WTC11 (cell line): ENCODE data around the gene CCDC87. TPM values are rescaled to one million over a fixed set of nuclear protein-coding genes. Genes with fewer than 3 reads are reported as not detected.

Experiments
- ATAC-seq: fragments of 200-7000 bp; cut with Tn5 transposase; 2 replicates; pipeline ENCODE4 v1.10.0; 2021; ENCODE audit warnings: mild to moderate bottlenecking, moderate library complexity
- CTCF ChIA-PET: fragments of 300-600 bp; sonication (Branson Sonifier 250); formaldehyde crosslinking; loops from one replicate; lab custom pipeline; 2021; ENCODE audit warnings: antibody characterized with exemption; lab: Charles Lee
- POLR2A ChIA-PET: fragments of 350-600 bp; sonication (Branson Sonifier 250); formaldehyde crosslinking; loops from one replicate; lab custom pipeline; 2021; ENCODE audit warnings: antibody characterized with exemption; lab: Charles Lee
- DNase-seq: peaks from one replicate; pipeline ENCODE4 v3.0.0; 2021; ENCODE audit warnings: low spot score
- H3K27ac Mint-ChIP-seq: 2 replicates; pipeline ENCODE4 v1.8.0; 2021; ENCODE audit warnings: mixed read lengths
- H3K27me3 Mint-ChIP-seq: 2 replicates; pipeline ENCODE4 v1.8.0; 2021; ENCODE audit warnings: low read depth, mild to moderate bottlenecking, moderate library complexity, mixed read lengths
- H3K36me3 Mint-ChIP-seq: 2 replicates; pipeline ENCODE4 v1.8.0; 2021; ENCODE audit warnings: mixed read lengths
- H3K4me1 Mint-ChIP-seq: 2 replicates; pipeline ENCODE4 v1.8.0; 2022; ENCODE audit warnings: mixed read lengths
- H3K4me3 Mint-ChIP-seq: 2 replicates; pipeline ENCODE4 v1.8.0; 2021; ENCODE audit warnings: mild to moderate bottlenecking, moderate library complexity, mixed read lengths
- H3K9me3 Mint-ChIP-seq: 2 replicates; pipeline ENCODE4 v1.8.0; 2021; ENCODE audit warnings: mixed read lengths
- FOXJ3 ChIP-seq: sonication (generic); formaldehyde crosslinking; IDR thresholded peaks from 2 replicates; pipeline ENCODE4 v1.9.0; 2021; ENCODE audit warnings: missing genetic modification reagents, mild to moderate bottlenecking, borderline replicate concordance
- MXD4 ChIP-seq: fragments of 250-450 bp; sonication (Bioruptor Pico); IDR thresholded peaks from 2 replicates; pipeline ENCODE4 v1.8.0; 2021; ENCODE audit warnings: mild to moderate bottlenecking, moderate library complexity, borderline replicate concordance
- NFE2L1 ChIP-seq: sonication (generic); formaldehyde crosslinking; IDR thresholded peaks from 2 replicates; pipeline ENCODE4 v1.8.1; 2023; ENCODE audit warnings: missing genetic modification reagents
- SP1 ChIP-seq: sonication (generic); formaldehyde crosslinking; conservative IDR thresholded peaks from 2 replicates; pipeline ENCODE4 v1.8.1; 2022; ENCODE audit warnings: missing genetic modification reagents
- ZNF232 ChIP-seq: sonication (generic); formaldehyde crosslinking; IDR thresholded peaks from 2 replicates; pipeline ENCODE4 v1.8.0; 2022; ENCODE audit warnings: mild to moderate bottlenecking, missing genetic modification reagents
- ZNF263 ChIP-seq: sonication (generic); formaldehyde crosslinking; IDR thresholded peaks from 2 replicates; pipeline ENCODE4 v1.8.1; 2022; ENCODE audit warnings: low read depth, mild to moderate bottlenecking, moderate library complexity, missing genetic modification reagents
- ZNF317 ChIP-seq: sonication (generic); formaldehyde crosslinking; IDR thresholded peaks from 2 replicates; pipeline ENCODE4 v1.8.1; 2023; ENCODE audit warnings: low read depth, mild to moderate bottlenecking, moderate library complexity, missing genetic modification reagents, borderline replicate concordance
- ZNF671 ChIP-seq: fragments of 250-450 bp; sonication (Bioruptor Pico); IDR thresholded peaks from 2 replicates; pipeline ENCODE4 v1.8.0; 2021; ENCODE audit warnings: mild to moderate bottlenecking
- total RNA-seq: library from RNA; stranded (reverse); gene quantifications from 3 replicates; pipeline ENCODE4 v1.2.3, GENCODE V29; 2021
- TF ChIP-seq, protein P1 (sequence below): sonication (generic); formaldehyde crosslinking; IDR thresholded peaks from 2 replicates; pipeline ENCODE4 v1.8.1; 2023; ENCODE audit warnings: mild to moderate bottlenecking, missing genetic modification reagents, borderline replicate concordance
- TF ChIP-seq, protein P2 (sequence below): sonication (generic); formaldehyde crosslinking; IDR thresholded peaks from 2 replicates; pipeline ENCODE4 v1.8.1; 2023; ENCODE audit warnings: mild to moderate bottlenecking, missing genetic modification reagents
- TF ChIP-seq, protein P3 (sequence below): fragments of 200-600 bp; IDR thresholded peaks from 2 replicates; pipeline ENCODE4 v1.8.0; 2022; ENCODE audit warnings: antibody characterized with exemption
- TF ChIP-seq, protein P4 (sequence below): sonication (generic); formaldehyde crosslinking; IDR thresholded peaks from 2 replicates; pipeline ENCODE4 v1.8.1; 2022; ENCODE audit warnings: low read depth, missing genetic modification reagents, borderline replicate concordance
- TF ChIP-seq, protein P5 (sequence below): fragments of 250-450 bp; sonication (Bioruptor Pico); IDR thresholded peaks from 2 replicates; pipeline ENCODE4 v1.9.0; 2021; ENCODE audit warnings: mild to moderate bottlenecking, borderline replicate concordance
- TF ChIP-seq, protein P6 (sequence below): sonication (generic); formaldehyde crosslinking; IDR thresholded peaks from 2 replicates; pipeline ENCODE4 v1.8.1; 2023; ENCODE audit warnings: mild to moderate bottlenecking, moderate library complexity, missing genetic modification reagents
- TF ChIP-seq, protein P7 (sequence below): sonication (generic); formaldehyde crosslinking; IDR thresholded peaks from 2 replicates; pipeline ENCODE4 v1.8.1; 2023; ENCODE audit warnings: mild to moderate bottlenecking, missing genetic modification reagents, moderate library complexity

CCDC87 gene
- total RNA-seq, 1 experiment from 2014 or later: 0.85 TPM

DNA sequence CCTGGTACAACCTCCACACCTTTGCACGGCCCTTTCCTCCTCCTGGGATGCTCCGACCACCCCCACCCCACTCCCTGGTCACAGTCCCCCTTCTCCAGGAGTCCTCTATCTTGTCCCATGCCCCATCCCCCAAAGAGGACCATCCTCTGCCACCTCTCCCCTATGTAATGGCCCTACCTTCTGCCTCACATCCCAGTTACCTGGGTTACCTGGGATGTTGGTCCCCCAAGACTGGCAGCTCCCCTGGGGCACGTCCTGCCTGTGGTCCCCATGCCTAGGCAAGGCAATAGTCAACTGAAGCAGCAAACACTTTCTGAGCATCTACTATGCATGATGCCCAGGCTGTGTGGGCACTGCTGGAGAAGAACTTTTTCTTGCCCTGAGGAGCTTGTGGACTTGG lies 37.4 kb downstream of the CCDC87 start:
- POLR2A ChIA-PET: no interaction called here
- H3K4me3 Mint-ChIP-seq: no peak overlapping the region
- no peak for ATAC-seq
- no peaks in the 10 kb centered on the region for H3K9me3 Mint-ChIP-seq
- CTCF ChIA-PET: interaction anchor here (1.0 kb wide), 1 partner anchor 37 kb away, joined by 3 read pairs; the partner anchor contains the start of gene CCDC87
- H3K27ac Mint-ChIP-seq: no peak overlapping the region
- no peak for DNase-seq
- no peaks in the 10 kb centered on the region for H3K4me1 Mint-ChIP-seq
- TF ChIP-seq, protein P1, sequence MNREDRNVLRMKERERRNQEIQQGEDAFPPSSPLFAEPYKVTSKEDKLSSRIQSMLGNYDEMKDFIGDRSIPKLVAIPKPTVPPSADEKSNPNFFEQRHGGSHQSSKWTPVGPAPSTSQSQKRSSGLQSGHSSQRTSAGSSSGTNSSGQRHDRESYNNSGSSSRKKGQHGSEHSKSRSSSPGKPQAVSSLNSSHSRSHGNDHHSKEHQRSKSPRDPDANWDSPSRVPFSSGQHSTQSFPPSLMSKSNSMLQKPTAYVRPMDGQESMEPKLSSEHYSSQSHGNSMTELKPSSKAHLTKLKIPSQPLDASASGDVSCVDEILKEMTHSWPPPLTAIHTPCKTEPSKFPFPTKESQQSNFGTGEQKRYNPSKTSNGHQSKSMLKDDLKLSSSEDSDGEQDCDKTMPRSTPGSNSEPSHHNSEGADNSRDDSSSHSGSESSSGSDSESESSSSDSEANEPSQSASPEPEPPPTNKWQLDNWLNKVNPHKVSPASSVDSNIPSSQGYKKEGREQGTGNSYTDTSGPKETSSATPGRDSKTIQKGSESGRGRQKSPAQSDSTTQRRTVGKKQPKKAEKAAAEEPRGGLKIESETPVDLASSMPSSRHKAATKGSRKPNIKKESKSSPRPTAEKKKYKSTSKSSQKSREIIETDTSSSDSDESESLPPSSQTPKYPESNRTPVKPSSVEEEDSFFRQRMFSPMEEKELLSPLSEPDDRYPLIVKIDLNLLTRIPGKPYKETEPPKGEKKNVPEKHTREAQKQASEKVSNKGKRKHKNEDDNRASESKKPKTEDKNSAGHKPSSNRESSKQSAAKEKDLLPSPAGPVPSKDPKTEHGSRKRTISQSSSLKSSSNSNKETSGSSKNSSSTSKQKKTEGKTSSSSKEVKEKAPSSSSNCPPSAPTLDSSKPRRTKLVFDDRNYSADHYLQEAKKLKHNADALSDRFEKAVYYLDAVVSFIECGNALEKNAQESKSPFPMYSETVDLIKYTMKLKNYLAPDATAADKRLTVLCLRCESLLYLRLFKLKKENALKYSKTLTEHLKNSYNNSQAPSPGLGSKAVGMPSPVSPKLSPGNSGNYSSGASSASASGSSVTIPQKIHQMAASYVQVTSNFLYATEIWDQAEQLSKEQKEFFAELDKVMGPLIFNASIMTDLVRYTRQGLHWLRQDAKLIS (CRISPR knock-in tag): no peak
- TF ChIP-seq, protein P2, sequence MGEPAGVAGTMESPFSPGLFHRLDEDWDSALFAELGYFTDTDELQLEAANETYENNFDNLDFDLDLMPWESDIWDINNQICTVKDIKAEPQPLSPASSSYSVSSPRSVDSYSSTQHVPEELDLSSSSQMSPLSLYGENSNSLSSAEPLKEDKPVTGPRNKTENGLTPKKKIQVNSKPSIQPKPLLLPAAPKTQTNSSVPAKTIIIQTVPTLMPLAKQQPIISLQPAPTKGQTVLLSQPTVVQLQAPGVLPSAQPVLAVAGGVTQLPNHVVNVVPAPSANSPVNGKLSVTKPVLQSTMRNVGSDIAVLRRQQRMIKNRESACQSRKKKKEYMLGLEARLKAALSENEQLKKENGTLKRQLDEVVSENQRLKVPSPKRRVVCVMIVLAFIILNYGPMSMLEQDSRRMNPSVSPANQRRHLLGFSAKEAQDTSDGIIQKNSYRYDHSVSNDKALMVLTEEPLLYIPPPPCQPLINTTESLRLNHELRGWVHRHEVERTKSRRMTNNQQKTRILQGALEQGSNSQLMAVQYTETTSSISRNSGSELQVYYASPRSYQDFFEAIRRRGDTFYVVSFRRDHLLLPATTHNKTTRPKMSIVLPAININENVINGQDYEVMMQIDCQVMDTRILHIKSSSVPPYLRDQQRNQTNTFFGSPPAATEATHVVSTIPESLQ (CRISPR knock-in tag): no peak
- TF ChIP-seq ZNF232 (no peak), ZNF317 (CRISPR knock-in tag) (no peak), ZNF263 (CRISPR knock-in tag) (no peak), FOXJ3 (CRISPR knock-in tag) (no peak), ZNF671 (CRISPR knock-in tag) (no peak), MXD4 (no peak), NFE2L1 (no peak), SP1 (CRISPR knock-in tag) (no peak)
- TF ChIP-seq, protein P3, sequence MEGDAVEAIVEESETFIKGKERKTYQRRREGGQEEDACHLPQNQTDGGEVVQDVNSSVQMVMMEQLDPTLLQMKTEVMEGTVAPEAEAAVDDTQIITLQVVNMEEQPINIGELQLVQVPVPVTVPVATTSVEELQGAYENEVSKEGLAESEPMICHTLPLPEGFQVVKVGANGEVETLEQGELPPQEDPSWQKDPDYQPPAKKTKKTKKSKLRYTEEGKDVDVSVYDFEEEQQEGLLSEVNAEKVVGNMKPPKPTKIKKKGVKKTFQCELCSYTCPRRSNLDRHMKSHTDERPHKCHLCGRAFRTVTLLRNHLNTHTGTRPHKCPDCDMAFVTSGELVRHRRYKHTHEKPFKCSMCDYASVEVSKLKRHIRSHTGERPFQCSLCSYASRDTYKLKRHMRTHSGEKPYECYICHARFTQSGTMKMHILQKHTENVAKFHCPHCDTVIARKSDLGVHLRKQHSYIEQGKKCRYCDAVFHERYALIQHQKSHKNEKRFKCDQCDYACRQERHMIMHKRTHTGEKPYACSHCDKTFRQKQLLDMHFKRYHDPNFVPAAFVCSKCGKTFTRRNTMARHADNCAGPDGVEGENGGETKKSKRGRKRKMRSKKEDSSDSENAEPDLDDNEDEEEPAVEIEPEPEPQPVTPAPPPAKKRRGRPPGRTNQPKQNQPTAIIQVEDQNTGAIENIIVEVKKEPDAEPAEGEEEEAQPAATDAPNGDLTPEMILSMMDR: no peak
- TF ChIP-seq, protein P4, sequence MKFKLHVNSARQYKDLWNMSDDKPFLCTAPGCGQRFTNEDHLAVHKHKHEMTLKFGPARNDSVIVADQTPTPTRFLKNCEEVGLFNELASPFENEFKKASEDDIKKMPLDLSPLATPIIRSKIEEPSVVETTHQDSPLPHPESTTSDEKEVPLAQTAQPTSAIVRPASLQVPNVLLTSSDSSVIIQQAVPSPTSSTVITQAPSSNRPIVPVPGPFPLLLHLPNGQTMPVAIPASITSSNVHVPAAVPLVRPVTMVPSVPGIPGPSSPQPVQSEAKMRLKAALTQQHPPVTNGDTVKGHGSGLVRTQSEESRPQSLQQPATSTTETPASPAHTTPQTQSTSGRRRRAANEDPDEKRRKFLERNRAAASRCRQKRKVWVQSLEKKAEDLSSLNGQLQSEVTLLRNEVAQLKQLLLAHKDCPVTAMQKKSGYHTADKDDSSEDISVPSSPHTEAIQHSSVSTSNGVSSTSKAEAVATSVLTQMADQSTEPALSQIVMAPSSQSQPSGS: no peak
- TF ChIP-seq, protein P5, sequence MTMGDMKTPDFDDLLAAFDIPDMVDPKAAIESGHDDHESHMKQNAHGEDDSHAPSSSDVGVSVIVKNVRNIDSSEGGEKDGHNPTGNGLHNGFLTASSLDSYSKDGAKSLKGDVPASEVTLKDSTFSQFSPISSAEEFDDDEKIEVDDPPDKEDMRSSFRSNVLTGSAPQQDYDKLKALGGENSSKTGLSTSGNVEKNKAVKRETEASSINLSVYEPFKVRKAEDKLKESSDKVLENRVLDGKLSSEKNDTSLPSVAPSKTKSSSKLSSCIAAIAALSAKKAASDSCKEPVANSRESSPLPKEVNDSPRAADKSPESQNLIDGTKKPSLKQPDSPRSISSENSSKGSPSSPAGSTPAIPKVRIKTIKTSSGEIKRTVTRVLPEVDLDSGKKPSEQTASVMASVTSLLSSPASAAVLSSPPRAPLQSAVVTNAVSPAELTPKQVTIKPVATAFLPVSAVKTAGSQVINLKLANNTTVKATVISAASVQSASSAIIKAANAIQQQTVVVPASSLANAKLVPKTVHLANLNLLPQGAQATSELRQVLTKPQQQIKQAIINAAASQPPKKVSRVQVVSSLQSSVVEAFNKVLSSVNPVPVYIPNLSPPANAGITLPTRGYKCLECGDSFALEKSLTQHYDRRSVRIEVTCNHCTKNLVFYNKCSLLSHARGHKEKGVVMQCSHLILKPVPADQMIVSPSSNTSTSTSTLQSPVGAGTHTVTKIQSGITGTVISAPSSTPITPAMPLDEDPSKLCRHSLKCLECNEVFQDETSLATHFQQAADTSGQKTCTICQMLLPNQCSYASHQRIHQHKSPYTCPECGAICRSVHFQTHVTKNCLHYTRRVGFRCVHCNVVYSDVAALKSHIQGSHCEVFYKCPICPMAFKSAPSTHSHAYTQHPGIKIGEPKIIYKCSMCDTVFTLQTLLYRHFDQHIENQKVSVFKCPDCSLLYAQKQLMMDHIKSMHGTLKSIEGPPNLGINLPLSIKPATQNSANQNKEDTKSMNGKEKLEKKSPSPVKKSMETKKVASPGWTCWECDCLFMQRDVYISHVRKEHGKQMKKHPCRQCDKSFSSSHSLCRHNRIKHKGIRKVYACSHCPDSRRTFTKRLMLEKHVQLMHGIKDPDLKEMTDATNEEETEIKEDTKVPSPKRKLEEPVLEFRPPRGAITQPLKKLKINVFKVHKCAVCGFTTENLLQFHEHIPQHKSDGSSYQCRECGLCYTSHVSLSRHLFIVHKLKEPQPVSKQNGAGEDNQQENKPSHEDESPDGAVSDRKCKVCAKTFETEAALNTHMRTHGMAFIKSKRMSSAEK (CRISPR knock-in tag): no peak
- TF ChIP-seq, protein P6, sequence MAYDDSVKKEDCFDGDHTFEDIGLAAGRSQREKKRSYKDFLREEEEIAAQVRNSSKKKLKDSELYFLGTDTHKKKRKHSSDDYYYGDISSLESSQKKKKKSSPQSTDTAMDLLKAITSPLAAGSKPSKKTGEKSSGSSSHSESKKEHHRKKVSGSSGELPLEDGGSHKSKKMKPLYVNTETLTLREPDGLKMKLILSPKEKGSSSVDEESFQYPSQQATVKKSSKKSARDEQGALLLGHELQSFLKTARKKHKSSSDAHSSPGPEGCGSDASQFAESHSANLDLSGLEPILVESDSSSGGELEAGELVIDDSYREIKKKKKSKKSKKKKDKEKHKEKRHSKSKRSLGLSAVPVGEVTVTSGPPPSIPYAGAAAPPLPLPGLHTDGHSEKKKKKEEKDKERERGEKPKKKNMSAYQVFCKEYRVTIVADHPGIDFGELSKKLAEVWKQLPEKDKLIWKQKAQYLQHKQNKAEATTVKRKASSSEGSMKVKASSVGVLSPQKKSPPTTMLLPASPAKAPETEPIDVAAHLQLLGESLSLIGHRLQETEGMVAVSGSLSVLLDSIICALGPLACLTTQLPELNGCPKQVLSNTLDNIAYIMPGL: no peak
- TF ChIP-seq, protein P7, sequence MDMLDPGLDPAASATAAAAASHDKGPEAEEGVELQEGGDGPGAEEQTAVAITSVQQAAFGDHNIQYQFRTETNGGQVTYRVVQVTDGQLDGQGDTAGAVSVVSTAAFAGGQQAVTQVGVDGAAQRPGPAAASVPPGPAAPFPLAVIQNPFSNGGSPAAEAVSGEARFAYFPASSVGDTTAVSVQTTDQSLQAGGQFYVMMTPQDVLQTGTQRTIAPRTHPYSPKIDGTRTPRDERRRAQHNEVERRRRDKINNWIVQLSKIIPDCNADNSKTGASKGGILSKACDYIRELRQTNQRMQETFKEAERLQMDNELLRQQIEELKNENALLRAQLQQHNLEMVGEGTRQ (CRISPR knock-in tag): no peak
- peaks cover 12% of the 10 kb centered on the region for H3K36me3 Mint-ChIP-seq
- peaks cover 6% of the 10 kb centered on the region for H3K27me3 Mint-ChIP-seq
